ENCODE data around the gene APOBEC3H. TPM values are rescaled to one million over a fixed set of nuclear protein-coding genes. Genes with fewer than 3 reads are reported as not detected.

The APOBEC3H gene
- total RNA-seq, 1 donor from 2014 or later, result not detected

DNA sequence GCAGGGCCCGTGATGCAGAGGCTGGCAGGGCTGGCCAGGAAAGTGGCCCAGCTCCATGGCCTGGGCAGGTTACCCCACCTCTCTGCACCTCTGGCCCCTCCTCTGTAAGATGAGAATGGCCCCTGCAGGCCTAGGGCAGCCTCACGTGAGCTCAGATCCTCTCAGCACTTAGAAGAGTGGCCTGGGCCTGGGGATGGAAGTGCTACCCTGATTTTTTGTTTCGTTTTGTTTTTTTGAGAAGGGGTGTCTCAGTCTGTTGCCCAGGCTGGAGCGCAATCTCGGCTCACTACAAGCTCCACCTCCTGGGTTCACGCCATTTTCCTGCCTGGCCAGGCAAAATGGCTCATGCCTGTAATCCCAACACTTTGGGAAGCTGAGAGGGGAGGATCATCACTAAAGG lies 982 bp downstream of the APOBEC3H start:
- Histone ChIP-seq H3K36me3 (ENCODE audit: control insufficient read depth, insufficient read depth, low read length) (no peaks in the 10 kb centered on the region), H3K27me3 (ENCODE audit: control insufficient read depth, insufficient read depth, low read length) (no peaks in the 10 kb centered on the region), H3K4me3 (ENCODE audit: low read depth, low read length) (no peak overlapping the region)
- no peak for DNase-seq (ENCODE audit: low read depth)
- TF ChIP-seq, protein P1, sequence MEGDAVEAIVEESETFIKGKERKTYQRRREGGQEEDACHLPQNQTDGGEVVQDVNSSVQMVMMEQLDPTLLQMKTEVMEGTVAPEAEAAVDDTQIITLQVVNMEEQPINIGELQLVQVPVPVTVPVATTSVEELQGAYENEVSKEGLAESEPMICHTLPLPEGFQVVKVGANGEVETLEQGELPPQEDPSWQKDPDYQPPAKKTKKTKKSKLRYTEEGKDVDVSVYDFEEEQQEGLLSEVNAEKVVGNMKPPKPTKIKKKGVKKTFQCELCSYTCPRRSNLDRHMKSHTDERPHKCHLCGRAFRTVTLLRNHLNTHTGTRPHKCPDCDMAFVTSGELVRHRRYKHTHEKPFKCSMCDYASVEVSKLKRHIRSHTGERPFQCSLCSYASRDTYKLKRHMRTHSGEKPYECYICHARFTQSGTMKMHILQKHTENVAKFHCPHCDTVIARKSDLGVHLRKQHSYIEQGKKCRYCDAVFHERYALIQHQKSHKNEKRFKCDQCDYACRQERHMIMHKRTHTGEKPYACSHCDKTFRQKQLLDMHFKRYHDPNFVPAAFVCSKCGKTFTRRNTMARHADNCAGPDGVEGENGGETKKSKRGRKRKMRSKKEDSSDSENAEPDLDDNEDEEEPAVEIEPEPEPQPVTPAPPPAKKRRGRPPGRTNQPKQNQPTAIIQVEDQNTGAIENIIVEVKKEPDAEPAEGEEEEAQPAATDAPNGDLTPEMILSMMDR (IDR thresholded peaks at IDR 0.05; ENCODE audit: insufficient read depth, low read length, poor library complexity, severe bottlenecking), result no peak

- Histone ChIP-seq H3K4me3 (ENCODE audit: low read depth, low read length) (no peak overlapping the region), H3K36me3 (ENCODE audit: control insufficient read depth, insufficient read depth, low read length) (no peaks in the 10 kb centered on the region), H3K27me3 (ENCODE audit: control insufficient read depth, insufficient read depth, low read length) (no peaks in the 10 kb centered on the region)
- TF ChIP-seq, protein P1 (IDR thresholded peaks at IDR 0.05; ENCODE audit: insufficient read depth, low read length, poor library complexity, severe bottlenecking), result no peak
- no peak for DNase-seq (ENCODE audit: low read depth)
These were observed 1.5 kb downstream of the APOBEC3H start for GRCh38 chr22:39098576-39098975.

DNA sequence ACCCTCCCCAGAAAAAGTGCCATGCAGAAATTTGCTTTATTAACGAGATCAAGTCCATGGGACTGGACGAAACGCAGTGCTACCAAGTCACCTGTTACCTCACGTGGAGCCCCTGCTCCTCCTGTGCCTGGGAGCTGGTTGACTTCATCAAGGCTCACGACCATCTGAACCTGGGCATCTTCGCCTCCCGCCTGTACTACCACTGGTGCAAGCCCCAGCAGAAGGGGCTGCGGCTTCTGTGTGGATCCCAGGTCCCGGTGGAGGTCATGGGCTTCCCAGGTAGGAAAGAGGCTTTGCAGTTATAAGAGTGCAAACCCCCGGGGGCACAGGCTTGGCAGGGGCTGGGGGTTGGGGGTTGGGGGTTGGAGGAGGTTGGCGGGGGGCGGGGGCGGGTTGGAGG lies 4.2 kb downstream of the APOBEC3H start:
- TF ChIP-seq, protein P1 (IDR thresholded peaks at IDR 0.05; ENCODE audit: insufficient read depth, low read length, poor library complexity, severe bottlenecking), result no peak

GRCh38 chr22:39103431-39103830 lies 6.4 kb downstream of the APOBEC3H start:
- H3K27me3 ChIP-seq (ENCODE audit: control insufficient read depth, insufficient read depth, low read length), result no peaks in the 10 kb centered on the region
- no peak for DNase-seq (ENCODE audit: low read depth)
- no peak overlapping the region for H3K4me3 ChIP-seq (ENCODE audit: low read depth, low read length)
- H3K36me3 ChIP-seq (ENCODE audit: control insufficient read depth, insufficient read depth, low read length), result no peaks in the 10 kb centered on the region
- TF ChIP-seq, protein P1 (IDR thresholded peaks at IDR 0.05; ENCODE audit: insufficient read depth, low read length, poor library complexity, severe bottlenecking), result no peak

More for the DNA sequence above, 4.2 kb downstream of the APOBEC3H start:
- no peaks in the 10 kb centered on the region for H3K36me3 ChIP-seq (ENCODE audit: control insufficient read depth, insufficient read depth, low read length)
- DNase-seq (ENCODE audit: low read depth), result no peak
- no peak overlapping the region for H3K4me3 ChIP-seq (ENCODE audit: low read depth, low read length)
- no peaks in the 10 kb centered on the region for H3K27me3 ChIP-seq (ENCODE audit: control insufficient read depth, insufficient read depth, low read length)

DNA sequence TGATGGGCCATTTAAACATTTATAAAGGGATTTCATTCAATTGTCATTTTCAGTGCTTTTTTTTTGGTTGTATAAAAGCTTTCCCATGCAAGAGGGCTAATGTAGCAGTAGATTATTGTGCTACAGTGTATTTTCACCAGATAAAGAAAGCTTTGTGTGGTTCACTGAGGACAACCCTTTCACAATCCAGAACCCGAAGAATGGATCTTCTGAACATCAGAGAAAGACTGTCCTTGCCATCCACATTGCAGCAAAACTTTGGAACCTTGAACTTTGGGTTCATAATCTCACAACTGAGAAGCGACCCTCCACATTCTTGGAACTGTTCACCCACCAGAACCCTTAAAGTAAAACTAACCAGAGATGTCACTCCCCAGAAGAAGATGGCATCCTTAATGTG lies 9.3 kb downstream of the APOBEC3H start:
- Histone ChIP-seq H3K36me3 (ENCODE audit: control insufficient read depth, insufficient read depth, low read length) (no peaks in the 10 kb centered on the region), H3K4me3 (ENCODE audit: low read depth, low read length) (no peak overlapping the region), H3K27me3 (ENCODE audit: control insufficient read depth, insufficient read depth, low read length) (peaks cover 2% of the 10 kb centered on the region)
- DNase-seq (ENCODE audit: low read depth), result no peak
- TF ChIP-seq, protein P1 (IDR thresholded peaks at IDR 0.05; ENCODE audit: insufficient read depth, low read length, poor library complexity, severe bottlenecking), result no peak

DNA sequence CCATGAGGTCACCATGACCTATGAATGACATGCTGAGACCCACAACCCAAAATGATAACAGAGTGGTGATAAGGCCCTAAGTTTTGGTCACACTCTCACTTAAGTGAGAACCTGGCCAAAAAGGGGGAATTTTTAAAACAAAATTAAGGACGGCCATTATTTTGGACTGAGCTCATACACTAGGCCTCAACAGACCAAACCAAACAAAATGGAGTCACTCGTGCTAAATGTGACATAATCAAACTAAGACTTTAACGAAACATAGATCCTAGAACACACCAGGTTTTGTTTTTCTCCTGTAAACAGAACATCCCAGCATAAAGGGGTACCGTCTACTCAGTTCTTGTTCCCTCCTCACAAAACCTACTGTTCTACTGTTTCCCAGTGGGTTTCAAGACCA lies 11.4 kb downstream of the APOBEC3H start:
- Histone ChIP-seq H3K27me3 (ENCODE audit: control insufficient read depth, insufficient read depth, low read length) (peaks cover 2% of the 10 kb centered on the region), H3K36me3 (ENCODE audit: control insufficient read depth, insufficient read depth, low read length) (no peaks in the 10 kb centered on the region), H3K4me3 (ENCODE audit: low read depth, low read length) (no peak overlapping the region)
- TF ChIP-seq, protein P1 (IDR thresholded peaks at IDR 0.05; ENCODE audit: insufficient read depth, low read length, poor library complexity, severe bottlenecking), result no peak
- no peak for DNase-seq (ENCODE audit: low read depth)
